HepG2 (cell line): Measurements from ENCODE around the gene TFRC. TPM values are rescaled to one million over a fixed set of nuclear protein-coding genes. Genes with fewer than 3 reads are reported as not detected.

Source experiments
- ATAC-seq: fragments of 200-7000 bp; cut with Tn5 transposase; 3 replicates; pipeline ENCODE4 v1.9.1; 2020; ENCODE audit warnings: mild to moderate bottlenecking, moderate library complexity
- BruUV-seq: library from RNA; stranded (reverse); fragments of 400-500 nt; replicated peaks from 2 replicates; lab custom pipeline; 2021; lab: Mats Ljungman, UMichigan
- CTCF ChIA-PET: fragments of 300-600 bp; formaldehyde crosslinking; extraction: SDS; loops from one replicate; lab custom pipeline; 2021; ENCODE audit warnings: low total read pairs, inconsistent platforms, low intra/inter-chr PET ratio; lab: Yijun Ruan, JAX
- POLR2A ChIA-PET: fragments of 350-600 bp; sonication (Branson Sonifier 250); formaldehyde crosslinking; loops from one replicate; lab custom pipeline; 2020; ENCODE audit warnings: antibody characterized with exemption, inconsistent platforms; lab: Yijun Ruan, JAX
- DNase-seq: peaks from one replicate; pipeline ENCODE4 v3.0.0-alpha.2; 2015; ENCODE audit warnings: low spot score
- FAIRE-seq: peaks from 3 replicates; lab custom pipeline; 2011; peaks lifted over from hg19 to GRCh38; lab: Jason Lieb, UNC
- H2AFZ ChIP-seq: one replicate; pipeline ENCODE4 v1.6.1; 2011; ENCODE audit warnings: low read length, inconsistent platforms
- H3K27ac ChIP-seq: fragments of 300-600 bp; 3 replicates; pipeline ENCODE4 v1.8.0; 2011; ENCODE audit warnings: mixed run types, mild to moderate bottlenecking, mixed read lengths, low read length, inconsistent platforms; ENCODE audit not compliant: insufficient read depth; ENCODE audit errors: extremely low read length
- H3K27me3 ChIP-seq, 2 experiments: fragments of 200-600 bp in 1 of 2; 2 replicates in 1 of 2; 3 replicates in 1 of 2; pipeline versions ENCODE4 v1.6.0 to v1.8.0; 2011; ENCODE audit warnings: low read length in 2 of 2, mild to moderate bottlenecking in 2 of 2, moderate library complexity in 2 of 2, inconsistent platforms in 1 of 2; ENCODE audit not compliant: insufficient read depth in 2 of 2, control insufficient read depth in 1 of 2
- H3K36me3 ChIP-seq, 2 experiments: fragments of 200-600 bp in 1 of 2; replicated peaks in 1 of 2; 2 replicates in 1 of 2; 3 replicates in 1 of 2; pipeline versions ENCODE4 v1.5.1 to v1.8.0; 2011; ENCODE audit warnings: low read length in 2 of 2, inconsistent platforms in 1 of 2; ENCODE audit not compliant: insufficient read depth in 2 of 2, control insufficient read depth in 1 of 2
- H3K4me1 ChIP-seq: 2 replicates; pipeline ENCODE4 v1.5.1; 2012; ENCODE audit warnings: low read length, inconsistent platforms; ENCODE audit not compliant: insufficient read depth
- H3K4me2 ChIP-seq: 2 replicates; pipeline ENCODE4 v1.6.0; 2011; ENCODE audit warnings: low read depth, low read length, inconsistent platforms
- H3K4me3 ChIP-seq, 3 experiments: fragments of 200-600 bp in 1 of 3; sonication (generic), shearing (Covaris generic) in 1 of 3; replicated peaks in 1 of 3; 2 replicates each; pipeline ENCODE4 v1.5.1; 2011 to 2016; ENCODE audit warnings: low read length in 3 of 3, inconsistent platforms in 2 of 3, low read depth in 2 of 3, mild to moderate bottlenecking in 2 of 3, control low read depth in 1 of 3, mixed read lengths in 1 of 3; ENCODE audit not compliant: insufficient read depth in 1 of 3
- H3K79me2 ChIP-seq: one replicate; pipeline ENCODE4 v1.6.1; 2011; ENCODE audit warnings: low read length, inconsistent platforms; ENCODE audit not compliant: insufficient read depth
- H3K9ac ChIP-seq: 2 replicates; pipeline ENCODE4 v1.6.0; 2011; ENCODE audit warnings: mild to moderate bottlenecking, low read depth, low read length, inconsistent platforms; ENCODE audit not compliant: insufficient read depth
- H3K9me3 ChIP-seq: 2 replicates; pipeline ENCODE4 v1.5.1; 2012; ENCODE audit warnings: mild to moderate bottlenecking, low read length
- H4K20me1 ChIP-seq: 2 replicates; pipeline ENCODE4 v1.6.0; 2011; ENCODE audit warnings: inconsistent platforms, mild to moderate bottlenecking, low read length, moderate library complexity; ENCODE audit not compliant: insufficient read depth
- ATF7-NPFF ChIP-seq: sonication (generic); formaldehyde crosslinking; IDR thresholded peaks from 2 replicates; pipeline ENCODE4 v1.8.1; 2023; ENCODE audit warnings: mild to moderate bottlenecking, low read depth, missing genetic modification reagents, moderate library complexity
- CC2D1A ChIP-seq: sonication (generic); formaldehyde crosslinking; IDR thresholded peaks from 2 replicates; pipeline ENCODE4 v1.8.1; 2023; ENCODE audit warnings: mild to moderate bottlenecking, missing genetic modification reagents
- FOXA1 ChIP-seq, 2 experiments: fragments of 450-650 bp in 1 of 2; sonication (generic) in 1 of 2; formaldehyde crosslinking in 1 of 2; IDR thresholded peaks; 2 replicates each; pipeline versions ENCODE4 v1.4.0 to v1.6.1; 2016 to 2020; ENCODE audit warnings: missing genetic modification reagents in 1 of 2
- GABPA ChIP-seq, 2 experiments: IDR thresholded peaks; 2 replicates each; pipeline ENCODE4 v1.6.1; 2011 to 2016; ENCODE audit warnings: low read depth in 2 of 2, low read length in 1 of 2, missing biosample characterization in 1 of 2, missing genetic modification characterization in 1 of 2
- HNF4G ChIP-seq, 2 experiments: sonication (generic) in 1 of 2; formaldehyde crosslinking in 1 of 2; IDR thresholded peaks; 2 replicates each; pipeline versions ENCODE4 v1.4.0 to v1.6.1; 2011 to 2020; ENCODE audit warnings: borderline replicate concordance in 2 of 2, low read depth in 2 of 2, mild to moderate bottlenecking in 2 of 2, low read length in 1 of 2, missing genetic modification reagents in 1 of 2, moderate library complexity in 1 of 2
- KAT2B ChIP-seq: fragments of 150-350 bp; IDR thresholded peaks from 2 replicates; pipeline ENCODE4 v1.6.1; 2014; ENCODE audit warnings: low read depth, low read length, borderline replicate concordance
- MXI1 ChIP-seq: IDR thresholded peaks from 3 replicates; pipeline ENCODE4 v1.6.1; 2012; ENCODE audit warnings: low read depth, low read length, inconsistent platforms, borderline replicate concordance
- NBN ChIP-seq: fragments of 450-650 bp; conservative IDR thresholded peaks from 2 replicates; pipeline ENCODE4 v1.6.1; 2017
- NFKB2 ChIP-seq: sonication (generic); formaldehyde crosslinking; IDR thresholded peaks from 2 replicates; pipeline ENCODE4 v1.4.0; 2020; ENCODE audit warnings: missing genetic modification reagents, borderline replicate concordance
- PAWR ChIP-seq: sonication (generic); formaldehyde crosslinking; IDR thresholded peaks from 2 replicates; pipeline ENCODE4 v1.4.0; 2020; ENCODE audit warnings: missing genetic modification reagents, mild to moderate bottlenecking, borderline replicate concordance
- REL ChIP-seq: sonication (generic); formaldehyde crosslinking; conservative IDR thresholded peaks from 2 replicates; pipeline ENCODE4 v1.8.0; 2022; ENCODE audit warnings: mild to moderate bottlenecking, missing genetic modification reagents, moderate library complexity
- SCMH1 ChIP-seq: sonication (generic); formaldehyde crosslinking; IDR thresholded peaks from 2 replicates; pipeline ENCODE4 v1.9.0; 2021; ENCODE audit warnings: missing genetic modification reagents, mild to moderate bottlenecking, borderline replicate concordance
- ZIK1 ChIP-seq: sonication (generic); formaldehyde crosslinking; IDR thresholded peaks from 2 replicates; pipeline ENCODE4 v1.5.0; 2020; ENCODE audit warnings: mild to moderate bottlenecking, low read depth, missing genetic modification reagents, borderline replicate concordance
- ZNF317 ChIP-seq: sonication (generic); formaldehyde crosslinking; IDR thresholded peaks from 2 replicates; pipeline ENCODE4 v1.5.0; 2020; ENCODE audit warnings: mild to moderate bottlenecking, missing genetic modification reagents
- ZNF33B ChIP-seq: sonication (generic); formaldehyde crosslinking; IDR thresholded peaks from 2 replicates; pipeline ENCODE4 v1.5.1; 2020; ENCODE audit warnings: mild to moderate bottlenecking, missing genetic modification reagents
- ZNF446 ChIP-seq: sonication (generic); formaldehyde crosslinking; IDR thresholded peaks from 2 replicates; pipeline ENCODE4 v1.5.0; 2020; ENCODE audit warnings: mild to moderate bottlenecking, missing genetic modification reagents
- ZNF552 ChIP-seq: sonication (generic); formaldehyde crosslinking; IDR thresholded peaks from 2 replicates; pipeline ENCODE4 v1.9.0; 2022; ENCODE audit warnings: missing genetic modification reagents, mild to moderate bottlenecking, borderline replicate concordance
- WGBS: methylation state at CpG from one replicate; pipeline ENCODE4 v1.1.6; 2017; ENCODE audit warnings: low lambda C conversion rate; 5-methylcytosine and 5-hydroxymethylcytosine counted together
- in situ Hi-C: cut with HindIII; loops from 2 replicates; pipeline ENCODE4 v1.10.0; 2017; ENCODE audit warnings: low pct_unique_long_range_greater_than_20kb; ENCODE audit not compliant: extremely low pct_ligation_motif_present
- intact Hi-C: fragments of 100-400 bp; cut with micrococcal nuclease; formaldehyde crosslinking; loops from one replicate; pipeline ENCODE4 v1.10.0; 2022; ENCODE audit not compliant: unreplicated experiment
- polyA plus RNA-seq, 8 experiments: library from polyadenylated mRNA; depleted of rRNA in 3 of 8; stranded (reverse) in 7 of 8; unstranded in 1 of 8; fragments of >200 nt; fragmentation: Illumina TruSeq in 4 of 8; extraction: Trizol in 4 of 8; gene quantifications; 2 replicates each; pipeline versions ENCODE4 v1.2.1 to v1.2.3, GENCODE V29; 2011 to 2016; ENCODE audit warnings: low read depth in 4 of 8, missing spikeins in 1 of 8, mixed read lengths in 1 of 8; ENCODE audit not compliant: insufficient read depth in 1 of 8
- total RNA-seq, 5 experiments: library from RNA; depleted of rRNA; stranded (reverse); fragments of >200 nt; fragmentation: Illumina TruSeq; extraction: Trizol; gene quantifications; 2 replicates each; pipeline ENCODE4 v1.2.3, GENCODE V29; 2016; ENCODE audit warnings: low read depth in 1 of 5
- TF ChIP-seq, protein P1 (sequence below): sonication (generic); formaldehyde crosslinking; IDR thresholded peaks from 2 replicates; pipeline ENCODE4 v1.4.0; 2020; ENCODE audit warnings: missing genetic modification reagents, borderline replicate concordance
- TF ChIP-seq, protein P2 (sequence below): sonication (generic); formaldehyde crosslinking; IDR thresholded peaks from 2 replicates; pipeline ENCODE4 v1.4.0; 2020; ENCODE audit warnings: mild to moderate bottlenecking, missing genetic modification reagents

The TFRC gene
- total and polyA plus RNA-seq, 2 of the 13 experiments (the other 11 are each of a cell fraction or from before 2014, with no cell fraction given): 188 to 274 TPM

GRCh38 chr3:196081002-196081833, 672 bp downstream of the TFRC start:
- H3K9ac ChIP-seq: peak overlapping the region; percentile 98
- H3K79me2 ChIP-seq: peaks cover 53% of the 10 kb centered on the region
- no peak overlapping the region for H2AFZ ChIP-seq
- CTCF ChIA-PET: no interaction called here
- no peaks in the 10 kb centered on the region; a peak in 1 of 5 replicates for H3K27me3 ChIP-seq
- H3K36me3 ChIP-seq: peaks cover 0 to 5% of the 10 kb centered on the region in 2 experiments; a peak in 2 of 5 replicates
- H3K4me1 ChIP-seq: peaks cover 43% of the 10 kb centered on the region
- DNase-seq (peak; percentile 35), ATAC-seq (peak; percentile 79), FAIRE-seq (no peak)
- H3K4me3 ChIP-seq: peak overlapping the region; percentile 94 to 97 (median 97)
- H4K20me1 ChIP-seq: peaks cover 43% of the 10 kb centered on the region
- POLR2A ChIA-PET: interaction anchor here (0.8 to 1.6 kb wide), 3 partner anchors 9 to 122 kb away, joined by 3 read pairs; no protein-coding TSS in a partner anchor
- H3K4me2 ChIP-seq: peak overlapping the region; percentile 81
- H3K27ac ChIP-seq: peak overlapping the region; percentile 92
- intact Hi-C loops (no loop called here), in situ Hi-C loops (no loop called here)
- no TSS peak for BruUV-seq
- no peaks in the 10 kb centered on the region for H3K9me3 ChIP-seq
- 2% methylated on average over 36 of the region's 61 CpGs for WGBS
- TF ChIP-seq ZNF317 (CRISPR knock-in tag) (no peak), NBN (no peak), KAT2B (no peak), NFKB2 (CRISPR knock-in tag) (peak; percentile 49; the same call in 1 of the 2 replicates), FOXA1 (IDR thresholded peaks at IDR 0.05) (no peak), FOXA1 (CRISPR knock-in tag; IDR thresholded peaks at IDR 0.05) (no peak), PAWR (CRISPR knock-in tag) (0 out of 2 replicates have a peak, but pooled peaks have one; percentile 13), ATF7-NPFF (CRISPR knock-in tag) (no peak), ZIK1 (CRISPR knock-in tag) (no peak), CC2D1A (CRISPR knock-in tag) (no peak), MXI1 (peak; percentile 97; the same call in 2 of the 3 replicates), ZNF33B (CRISPR knock-in tag) (no peak), SCMH1 (CRISPR knock-in tag) (no peak), REL (peak; percentile 84), GABPA (IDR thresholded peaks at IDR 0.05; ENCODE audit: low read depth, low read length) (no peak), GABPA (CRISPR knock-in tag; IDR thresholded peaks at IDR 0.05; ENCODE audit: low read depth) (0 out of 2 replicates have a peak, but pooled peaks have one; percentile 36), HNF4G (IDR thresholded peaks at IDR 0.05; ENCODE audit: borderline replicate concordance, low read depth, low read length) (no peak; the same call in 1 of the 2 replicates), HNF4G (CRISPR knock-in tag; IDR thresholded peaks at IDR 0.05; ENCODE audit: borderline replicate concordance, low read depth) (peak; percentile 10; the same call in 1 of the 2 replicates), ZNF446 (CRISPR knock-in tag) (no peak), ZNF552 (no peak)
- TF ChIP-seq, protein P1, sequence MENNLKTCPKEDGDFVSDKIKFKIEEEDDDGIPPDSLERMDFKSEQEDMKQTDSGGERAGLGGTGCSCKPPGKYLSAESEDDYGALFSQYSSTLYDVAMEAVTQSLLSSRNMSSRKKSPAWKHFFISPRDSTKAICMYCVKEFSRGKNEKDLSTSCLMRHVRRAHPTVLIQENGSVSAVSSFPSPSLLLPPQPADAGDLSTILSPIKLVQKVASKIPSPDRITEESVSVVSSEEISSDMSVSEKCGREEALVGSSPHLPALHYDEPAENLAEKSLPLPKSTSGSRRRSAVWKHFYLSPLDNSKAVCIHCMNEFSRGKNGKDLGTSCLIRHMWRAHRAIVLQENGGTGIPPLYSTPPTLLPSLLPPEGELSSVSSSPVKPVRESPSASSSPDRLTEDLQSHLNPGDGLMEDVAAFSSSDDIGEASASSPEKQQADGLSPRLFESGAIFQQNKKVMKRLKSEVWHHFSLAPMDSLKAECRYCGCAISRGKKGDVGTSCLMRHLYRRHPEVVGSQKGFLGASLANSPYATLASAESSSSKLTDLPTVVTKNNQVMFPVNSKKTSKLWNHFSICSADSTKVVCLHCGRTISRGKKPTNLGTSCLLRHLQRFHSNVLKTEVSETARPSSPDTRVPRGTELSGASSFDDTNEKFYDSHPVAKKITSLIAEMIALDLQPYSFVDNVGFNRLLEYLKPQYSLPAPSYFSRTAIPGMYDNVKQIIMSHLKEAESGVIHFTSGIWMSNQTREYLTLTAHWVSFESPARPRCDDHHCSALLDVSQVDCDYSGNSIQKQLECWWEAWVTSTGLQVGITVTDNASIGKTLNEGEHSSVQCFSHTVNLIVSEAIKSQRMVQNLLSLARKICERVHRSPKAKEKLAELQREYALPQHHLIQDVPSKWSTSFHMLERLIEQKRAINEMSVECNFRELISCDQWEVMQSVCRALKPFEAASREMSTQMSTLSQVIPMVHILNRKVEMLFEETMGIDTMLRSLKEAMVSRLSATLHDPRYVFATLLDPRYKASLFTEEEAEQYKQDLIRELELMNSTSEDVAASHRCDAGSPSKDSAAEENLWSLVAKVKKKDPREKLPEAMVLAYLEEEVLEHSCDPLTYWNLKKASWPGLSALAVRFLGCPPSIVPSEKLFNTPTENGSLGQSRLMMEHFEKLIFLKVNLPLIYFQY: no peak
- TF ChIP-seq, protein P2, sequence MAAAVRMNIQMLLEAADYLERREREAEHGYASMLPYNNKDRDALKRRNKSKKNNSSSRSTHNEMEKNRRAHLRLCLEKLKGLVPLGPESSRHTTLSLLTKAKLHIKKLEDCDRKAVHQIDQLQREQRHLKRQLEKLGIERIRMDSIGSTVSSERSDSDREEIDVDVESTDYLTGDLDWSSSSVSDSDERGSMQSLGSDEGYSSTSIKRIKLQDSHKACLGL: peak; percentile 68; the same call in 1 of the 2 replicates
